ENCODE measurements around the gene LHFPL4.
"Not testable (repeated sequence)": the region's sequence is repeated elsewhere in the genome, so short reads cannot be mapped to it uniquely, and the experiment has no call there.

LHFPL4 gene

GRCh38 chr3:9542182-9542581 is 11.4 kb downstream of the LHFPL4 start:
- no peak for DNase-seq (ENCODE audit: low read depth in 2 of 2, low spot score in 1 of 2)

GRCh38 chr3:9536212-9536611 is 17.4 kb downstream of the LHFPL4 start:
- DNase-seq (ENCODE audit: low read depth in 2 of 2, low spot score in 1 of 2) = no peak

GRCh38 chr3:9534429-9534828 is 19.2 kb downstream of the LHFPL4 start:
- no peak for DNase-seq (ENCODE audit: low read depth in 2 of 2, low spot score in 1 of 2)

GRCh38 chr3:9525078-9525477 is 28.5 kb downstream of the LHFPL4 start:
- no peak for DNase-seq (ENCODE audit: low read depth in 2 of 2, low spot score in 1 of 2)

GRCh38 chr3:9514956-9515355 is 38.7 kb downstream of the LHFPL4 start:
- DNase-seq (ENCODE audit: low read depth in 2 of 2, low spot score in 1 of 2) = no peak

- DNase-seq (ENCODE audit: low read depth in 2 of 2, low spot score in 1 of 2) = no peak
These were observed 39.3 kb downstream of the LHFPL4 start for GRCh38 chr3:9514306-9514705.

GRCh38 chr3:9512456-9513045 is 41.1 kb downstream of the LHFPL4 start:
- DNase-seq (ENCODE audit: low read depth in 2 of 2, low spot score in 1 of 2) = no peak

GRCh38 chr3:9508781-9509180 is 44.8 kb downstream of the LHFPL4 start:
- DNase-seq (ENCODE audit: low read depth in 2 of 2, low spot score in 1 of 2) = no peak

- DNase-seq (ENCODE audit: low read depth in 2 of 2, low spot score in 1 of 2) = no peak
These were observed 45.7 kb downstream of the LHFPL4 start for GRCh38 chr3:9507586-9508578.

GRCh38 chr3:9503283-9503682 is 50.3 kb downstream of the LHFPL4 start:
- DNase-seq (ENCODE audit: low read depth in 2 of 2, low spot score in 1 of 2) = peak; percentile 17 to 37

GRCh38 chr3:9501226-9501625 is 52.4 kb downstream of the LHFPL4 start:
- DNase-seq (ENCODE audit: low read depth in 2 of 2, low spot score in 1 of 2) = no peak

- peak in 1 of 2 donors; percentile 31 for DNase-seq (ENCODE audit: low read depth in 2 of 2, low spot score in 1 of 2)
These were observed 53.2 kb downstream of the LHFPL4 start for GRCh38 chr3:9500108-9501050.

- no peak for DNase-seq (ENCODE audit: low read depth in 2 of 2, low spot score in 1 of 2)
These were observed 54.0 kb downstream of the LHFPL4 start for GRCh38 chr3:9499455-9500107.

- no peak for DNase-seq (ENCODE audit: low read depth in 2 of 2, low spot score in 1 of 2)
These were observed 54.8 kb downstream of the LHFPL4 start for GRCh38 chr3:9498781-9499180.

- DNase-seq (ENCODE audit: low read depth in 2 of 2, low spot score in 1 of 2) = no peak
These were observed 55.6 kb downstream of the LHFPL4 start for GRCh38 chr3:9497821-9498565.

GRCh38 chr3:9496893-9497292 is 56.7 kb downstream of the LHFPL4 start:
- no peak for DNase-seq (ENCODE audit: low read depth in 2 of 2, low spot score in 1 of 2)

- DNase-seq (ENCODE audit: low read depth in 2 of 2, low spot score in 1 of 2) = not testable (repeated sequence)
These were observed 59.6 kb downstream of the LHFPL4 start for GRCh38 chr3:9494036-9494435.

GRCh38 chr3:9491506-9491905 is 62.1 kb downstream of the LHFPL4 start:
- no peak for DNase-seq (ENCODE audit: low read depth in 2 of 2, low spot score in 1 of 2)

GRCh38 chr3:9485248-9485647 is 68.4 kb downstream of the LHFPL4 start:
- DNase-seq (ENCODE audit: low read depth in 2 of 2, low spot score in 1 of 2) = no peak

- no peak for DNase-seq (ENCODE audit: low read depth in 2 of 2, low spot score in 1 of 2)
These were observed 73.4 kb downstream of the LHFPL4 start for GRCh38 chr3:9480265-9480664.

All from stimulated activated CD8-positive, alpha-beta memory T cell treated with anti-CD3 and anti-CD28 coated beads, Interleukin-4, amount 100 ng/mL, for 1 hour (primary cell).